GM21390 (cell line): Measurements from ENCODE around the gene THAP3.
"Not testable (repeated sequence)": the region's sequence is repeated elsewhere in the genome, so short reads cannot be mapped to it uniquely, and the experiment has no call there.

Experiments
- ATAC-seq: cut with Tn5 transposase; IDR thresholded peaks from one replicate; pipeline ENCODE4 v1.9.1; 2021; ENCODE audit not compliant: unreplicated experiment

Gene THAP3

GRCh38 chr1:6590046-6590445 is 34.6 kb upstream of the THAP3 start:
- no peak for ATAC-seq

GRCh38 chr1:6591222-6591621 is 33.4 kb upstream of the THAP3 start:
- ATAC-seq: no peak

GRCh38 chr1:6591644-6592043 is 33.0 kb upstream of the THAP3 start:
- ATAC-seq: no peak

- no peak for ATAC-seq
Measured at GRCh38 chr1:6592441-6592840, 32.2 kb upstream of the THAP3 start.

GRCh38 chr1:6592865-6593593 is 31.6 kb upstream of the THAP3 start:
- no peak for ATAC-seq

GRCh38 chr1:6593810-6594209 is 30.9 kb upstream of the THAP3 start:
- ATAC-seq: no peak

GRCh38 chr1:6594977-6595740 is 29.5 kb upstream of the THAP3 start:
- no peak for ATAC-seq

GRCh38 chr1:6596351-6596750 is 28.3 kb upstream of the THAP3 start:
- ATAC-seq: no peak

- no peak for ATAC-seq
Measured at GRCh38 chr1:6596886-6597776, 27.5 kb upstream of the THAP3 start.

- no peak for ATAC-seq
Measured at GRCh38 chr1:6597777-6598131, 26.9 kb upstream of the THAP3 start.

GRCh38 chr1:6599141-6599975 is 25.3 kb upstream of the THAP3 start:
- no peak for ATAC-seq

- ATAC-seq: not testable (repeated sequence)
Measured at GRCh38 chr1:6599991-6600390, 24.7 kb upstream of the THAP3 start.

- ATAC-seq: peak; percentile 2
Measured at GRCh38 chr1:6600410-6601048, 24.1 kb upstream of the THAP3 start.

- peak; percentile 31 for ATAC-seq
Measured at GRCh38 chr1:6601049-6601922, 23.4 kb upstream of the THAP3 start.

GRCh38 chr1:6601923-6602668 is 22.6 kb upstream of the THAP3 start:
- peak; percentile 35 for ATAC-seq

GRCh38 chr1:6602669-6603237 is 21.9 kb upstream of the THAP3 start, which contains the start of gene KLHL21:
KLHL21 (minus strand) TSS chr1:6602869; CDS start chr1:6602817, 52 bp downstream.
- ATAC-seq: peak; percentile 48

- ATAC-seq: peak; percentile 16
Measured at GRCh38 chr1:6603238-6603914, 21.3 kb upstream of the THAP3 start.
